ENCODE measurements around the gene UFD1.

The UFD1 gene

DNA sequence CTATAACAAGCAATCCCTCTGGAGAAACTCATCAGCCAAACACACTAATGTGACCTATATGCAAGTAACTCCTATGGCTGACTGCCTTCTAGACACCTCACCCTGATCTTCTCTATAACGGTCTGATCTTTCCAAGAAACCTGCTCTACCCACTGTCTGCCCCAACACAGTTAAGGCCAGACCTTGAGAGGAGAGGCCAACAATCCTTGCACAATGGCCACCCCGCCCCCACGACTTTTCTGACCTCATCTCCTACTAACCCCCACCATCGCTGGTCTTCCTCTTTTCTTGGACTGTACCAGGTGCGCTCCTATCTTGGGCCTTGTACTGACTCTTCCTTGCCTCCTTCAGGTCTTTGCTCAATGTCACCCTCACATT, 59.9 kb downstream of the UFD1 start:
- DNase-seq, result no peak

DNA sequence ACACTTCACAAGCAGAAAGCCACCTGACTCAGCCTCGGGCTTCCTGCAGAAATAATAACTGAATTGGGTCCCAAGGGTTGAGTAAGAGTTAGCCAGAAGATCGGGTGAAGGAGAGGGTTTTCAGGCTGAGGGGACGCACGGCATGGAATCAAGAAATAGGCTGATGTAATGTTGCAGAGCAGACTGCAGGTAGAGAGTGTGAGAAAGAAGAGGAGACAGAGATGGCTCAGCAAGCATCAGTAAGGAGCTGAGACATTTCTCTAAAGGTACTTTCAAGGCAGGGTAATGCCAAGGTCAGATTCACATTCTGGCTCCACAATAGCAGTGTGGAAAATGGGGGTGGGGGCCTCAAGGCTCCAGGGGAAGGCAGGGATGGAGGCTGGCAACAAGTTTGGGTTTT, 66.1 kb downstream of the UFD1 start:
- DNase-seq, result no peak

DNA sequence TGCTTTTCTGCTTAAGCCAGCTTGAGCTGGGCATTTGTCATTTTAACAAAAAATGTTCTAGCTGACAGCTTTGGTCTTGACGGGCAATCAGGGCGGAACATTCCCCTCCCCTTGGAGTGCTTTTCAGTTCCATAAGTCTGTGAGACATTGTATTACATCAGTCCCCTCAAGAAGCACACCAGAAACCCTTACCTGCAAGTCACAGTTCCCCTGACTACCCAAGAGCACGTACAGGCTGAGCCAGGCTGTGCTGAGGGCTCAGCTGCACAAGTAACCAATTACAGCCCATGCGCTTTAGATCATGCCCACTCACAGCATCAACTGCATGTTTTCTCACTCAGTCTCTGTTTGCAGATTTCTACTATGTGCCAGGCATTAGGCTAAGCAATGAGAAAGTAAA, 66.5 kb downstream of the UFD1 start:
- DNase-seq, result no peak

DNA sequence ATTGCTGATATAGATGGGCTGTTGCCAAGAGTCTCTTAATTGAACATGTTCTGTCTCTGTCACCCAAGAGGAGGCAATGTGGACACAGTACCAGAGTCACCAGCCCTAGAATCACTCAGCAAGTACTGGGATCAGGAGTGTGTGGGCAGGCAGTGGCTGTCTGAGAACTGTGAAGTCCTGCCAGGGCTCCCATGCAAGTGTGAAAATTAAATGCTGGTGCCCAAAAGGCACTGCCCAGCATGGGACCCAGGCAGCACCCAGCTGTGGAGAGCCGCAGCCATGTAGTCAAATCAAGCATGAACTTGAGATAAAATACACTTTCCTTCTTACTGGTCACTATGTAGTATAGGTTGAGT, 67.3 kb downstream of the UFD1 start:
- no peak for DNase-seq

DNA sequence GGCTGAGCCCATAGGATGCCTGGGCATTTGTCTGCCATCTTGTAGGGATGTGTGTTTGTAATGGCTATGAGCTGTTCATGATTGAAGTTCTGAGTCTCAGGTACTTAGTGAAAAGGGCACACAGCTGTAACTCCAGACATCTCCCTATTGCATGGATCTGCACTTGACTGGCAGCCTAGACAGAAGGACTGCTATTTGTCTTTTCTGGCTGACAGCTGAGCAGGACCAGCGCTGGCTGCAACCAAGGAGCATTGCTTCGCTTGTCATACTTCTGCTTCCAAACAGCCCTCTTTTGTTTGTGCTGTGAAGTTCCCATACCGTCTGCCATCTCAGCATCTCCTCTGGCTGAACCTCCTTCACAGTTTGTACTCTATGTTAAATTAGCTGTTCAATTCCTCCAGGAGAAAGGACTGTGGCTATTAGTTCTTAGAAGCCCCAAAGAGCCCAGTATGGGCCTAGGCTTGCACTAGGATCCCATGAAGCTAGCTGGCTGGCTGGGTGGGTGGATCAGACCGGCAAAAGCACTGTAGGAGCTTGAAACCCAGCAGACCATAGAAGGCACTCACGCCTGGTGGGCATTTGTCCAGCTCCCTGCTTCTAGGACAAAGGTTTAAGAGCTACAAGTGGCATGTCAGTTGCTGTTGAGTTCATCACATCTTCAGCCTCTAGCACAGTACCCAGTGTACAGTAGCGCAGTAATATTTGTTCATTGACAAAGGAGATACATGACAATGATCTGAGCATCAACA, 67.9 kb downstream of the UFD1 start:
- DNase-seq, result no peak

DNA sequence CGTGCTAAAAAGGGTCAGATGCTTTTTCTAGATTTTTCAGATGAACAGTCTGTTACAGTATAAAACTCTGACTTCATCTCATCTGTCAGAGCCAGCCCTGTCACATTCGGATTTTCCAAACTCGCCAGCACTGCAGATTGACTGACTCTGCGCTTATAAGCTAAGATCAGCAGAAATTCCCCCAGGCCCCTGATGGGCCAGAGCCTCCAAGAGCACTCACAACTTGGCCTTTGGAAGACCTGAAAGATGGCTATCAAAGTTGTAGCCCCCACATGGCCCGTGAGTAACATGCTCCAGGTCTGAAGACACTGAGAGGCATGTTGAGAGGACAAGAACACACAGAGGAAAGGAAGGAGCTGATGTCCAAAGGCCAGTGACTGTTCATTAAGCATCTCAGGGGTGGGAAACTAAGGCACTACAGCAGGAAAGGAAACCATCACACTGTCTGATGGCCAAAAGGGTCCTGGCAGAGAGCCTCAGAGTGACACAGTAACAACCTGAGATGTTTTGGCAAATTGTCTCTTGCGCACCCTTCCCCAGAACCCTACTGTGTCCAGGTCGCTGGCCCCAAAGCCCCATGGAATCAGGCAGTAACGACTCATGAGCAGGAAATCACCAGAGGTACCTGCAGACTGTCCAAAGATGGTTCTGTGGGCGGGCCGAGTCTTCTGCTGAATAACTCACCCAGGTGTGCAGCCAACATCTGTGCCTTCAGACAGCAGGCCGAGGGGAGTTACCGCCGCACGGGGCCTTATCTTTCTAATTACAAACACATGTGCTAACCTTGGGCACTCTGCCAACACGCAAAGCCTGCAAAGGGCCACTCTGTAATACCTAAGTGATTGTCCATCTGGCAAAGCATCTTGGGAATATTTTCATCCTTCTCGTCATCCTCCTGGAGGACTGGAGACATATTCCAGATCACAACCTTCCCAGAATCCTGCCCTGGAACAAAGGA, 71.1 kb downstream of the UFD1 start:
- DNase-seq, result no peak

DNA sequence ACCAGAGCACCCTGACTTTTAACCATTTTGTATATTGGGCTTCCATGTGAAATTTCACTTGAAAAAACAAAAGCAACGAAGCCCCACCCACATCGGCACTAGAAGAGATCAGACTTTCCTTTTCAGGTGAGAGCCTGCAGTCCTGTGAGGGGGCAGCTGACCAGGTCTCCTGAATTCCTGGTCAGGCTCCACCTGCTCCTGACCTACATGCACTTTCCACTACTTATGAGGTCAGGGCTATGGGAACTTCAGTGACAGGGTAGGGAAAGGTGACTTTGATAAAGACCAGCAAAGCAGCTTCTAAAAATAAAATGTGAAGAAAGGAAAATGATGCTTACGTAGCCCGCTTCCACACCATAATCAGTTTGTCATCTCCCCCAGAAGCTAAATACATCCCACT, 72.1 kb downstream of the UFD1 start:
- DNase-seq, result no peak

DNA sequence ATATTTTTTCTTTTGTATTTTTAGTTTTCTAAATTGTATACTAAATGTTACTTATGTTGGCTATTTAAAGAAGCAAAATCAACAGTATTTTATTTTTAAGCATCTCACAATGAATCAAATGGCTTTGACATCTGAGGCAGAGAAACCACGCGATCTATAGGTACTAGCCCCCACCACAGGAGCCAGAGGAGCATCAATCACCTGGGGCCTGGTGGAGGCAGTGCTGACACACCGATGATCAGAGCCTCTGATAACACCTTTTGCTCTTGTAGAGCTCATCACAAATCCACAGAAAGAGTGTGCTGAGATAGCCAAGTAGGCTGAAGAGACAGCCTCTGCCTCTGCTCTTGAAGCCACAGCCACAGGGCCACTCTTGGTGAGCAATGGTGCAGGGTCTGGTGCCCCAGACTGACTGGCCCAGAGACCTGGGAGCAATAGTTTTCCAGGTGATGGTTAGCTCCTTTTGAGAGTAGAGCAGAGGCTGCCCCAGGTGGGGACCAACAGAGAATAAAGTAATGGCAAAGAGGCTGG, 72.6 kb downstream of the UFD1 start:
- no peak for DNase-seq

DNA sequence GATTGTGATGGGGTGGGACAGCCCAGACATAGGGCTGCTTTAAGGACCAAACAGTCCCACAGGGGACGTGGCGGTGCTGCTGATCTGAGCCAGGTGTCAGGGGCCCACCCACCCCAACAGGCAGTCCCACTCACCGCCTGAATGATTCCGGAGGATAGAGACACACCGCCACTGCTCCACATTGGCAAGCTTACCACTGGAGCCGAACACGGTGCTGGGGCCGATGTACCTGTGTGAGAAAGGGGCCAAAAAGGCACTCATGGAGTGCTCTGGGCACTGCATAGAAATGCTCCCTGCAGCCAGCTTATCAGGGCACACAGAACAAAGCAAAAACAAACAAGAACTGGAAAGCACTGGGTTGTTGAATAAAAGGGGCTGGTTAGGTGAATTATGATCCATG, 73.3 kb downstream of the UFD1 start:
- DNase-seq, result no peak

DNA sequence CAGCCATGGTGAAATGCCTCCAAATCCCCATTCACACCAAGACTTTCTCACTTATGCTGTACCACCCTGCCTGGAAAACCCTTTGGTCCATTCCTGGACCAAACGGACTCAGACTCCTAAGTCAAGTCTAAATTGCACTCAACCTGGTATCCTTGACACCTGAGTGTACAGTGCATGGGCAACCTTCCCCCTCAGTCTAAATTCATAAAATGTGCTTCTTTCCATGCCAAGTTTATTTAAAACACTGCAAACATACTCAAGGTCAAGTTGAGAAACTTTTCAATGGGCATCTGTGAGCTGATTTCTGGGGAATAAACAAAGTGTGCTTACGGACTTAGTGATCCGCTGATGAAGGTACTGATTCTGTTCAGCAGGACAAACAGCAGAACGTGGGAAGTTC, 73.9 kb downstream of the UFD1 start:
- no peak for DNase-seq

DNA sequence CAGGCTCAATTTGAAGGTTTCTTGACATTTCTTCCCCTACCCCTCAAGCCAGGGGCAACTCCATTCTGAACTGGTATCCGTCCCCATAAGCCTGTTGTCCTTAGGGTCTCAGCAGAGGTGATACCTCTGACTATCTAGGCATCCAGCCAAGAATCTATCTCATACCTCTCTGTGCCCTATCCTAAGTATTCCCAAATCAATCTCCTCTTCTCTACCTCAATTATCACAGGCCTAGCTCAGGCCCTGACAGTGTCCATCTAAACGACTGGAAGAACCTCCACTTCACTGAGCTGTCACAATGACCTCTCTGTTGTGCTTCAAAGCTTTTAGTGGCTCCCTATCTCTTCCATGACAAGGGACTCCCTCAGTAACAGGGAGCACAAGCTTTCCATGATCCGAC, 74.3 kb downstream of the UFD1 start:
- DNase-seq, result no peak

DNA sequence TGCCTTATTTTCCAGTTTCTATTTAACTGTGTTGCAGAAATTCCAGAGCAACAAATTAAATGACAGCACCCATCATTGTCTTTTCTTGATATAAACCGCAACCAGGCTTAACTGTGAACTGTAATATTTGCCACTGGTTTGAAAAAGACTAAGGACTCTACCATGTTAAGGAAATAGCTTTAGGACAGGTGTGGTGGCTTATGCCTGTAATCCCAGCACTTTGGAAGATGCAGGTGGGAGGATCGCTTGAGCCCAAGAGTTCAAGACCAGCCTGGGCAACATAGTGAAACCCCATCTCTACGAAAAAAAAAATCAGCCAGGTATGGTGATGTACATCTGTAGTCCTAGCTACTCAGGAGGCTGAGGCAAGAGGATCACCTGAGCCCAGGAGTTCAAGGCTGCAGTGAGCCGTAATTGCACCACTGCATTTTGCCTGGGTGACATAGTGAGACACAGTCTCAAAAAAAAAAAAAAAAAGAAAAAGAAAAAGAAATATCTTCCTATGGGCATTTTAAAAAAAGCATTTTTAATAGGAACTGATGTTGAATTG, 76.3 kb downstream of the UFD1 start:
- DNase-seq, result no peak

DNA sequence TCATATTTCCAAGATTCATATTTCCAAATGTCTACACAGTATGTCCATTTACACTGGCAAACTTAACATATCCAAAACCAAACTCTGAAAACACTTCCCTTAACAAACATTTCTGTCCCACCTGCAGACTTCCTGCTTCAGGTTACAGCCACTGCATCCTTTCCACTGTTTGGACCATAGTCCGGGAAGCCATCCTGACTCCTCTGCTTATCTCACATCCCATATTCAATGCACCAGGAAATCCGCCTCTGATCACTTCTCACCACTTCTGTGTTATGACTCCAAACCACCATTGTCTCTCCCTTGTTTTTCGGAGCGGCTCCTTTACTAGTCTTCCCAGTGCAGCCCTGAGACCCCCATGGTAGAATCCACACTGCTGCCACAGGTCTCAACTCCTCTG, 77.5 kb downstream of the UFD1 start:
- DNase-seq, result no peak

DNA sequence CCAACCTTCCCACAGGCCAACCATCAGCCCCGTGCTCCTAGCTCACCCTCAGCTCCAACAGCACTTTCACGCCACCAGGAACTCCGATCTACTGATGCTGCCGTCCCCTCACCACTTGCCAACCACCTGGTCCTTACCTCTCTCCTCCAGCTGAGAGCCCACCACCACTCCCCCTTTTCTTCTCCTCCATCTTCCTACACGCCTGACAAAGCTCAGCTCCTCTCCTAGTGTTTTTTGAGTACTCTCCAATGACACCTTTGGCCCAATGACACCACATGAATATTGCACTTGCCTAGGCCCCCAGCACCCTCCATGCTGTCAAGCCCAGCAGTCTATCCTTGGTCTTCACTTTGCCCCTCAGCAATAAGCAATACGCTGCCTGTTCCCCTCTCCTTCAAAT, 78.1 kb downstream of the UFD1 start:
- DNase-seq, result no peak
